Subcutaneous abdominal adipose tissue (tissue), 5 donors: Measurements from ENCODE around the gene TMEM132A.

Experiments
- H3K27ac ChIP-seq: one replicate; pipeline ENCODE4 v1.7.0; 2013; ENCODE audit warnings: low read depth, mild to moderate bottlenecking, inconsistent platforms, low read length, moderate library complexity
- H3K27me3 ChIP-seq, 5 donors: one replicate each; pipeline ENCODE4 v1.7.0; 2013; ENCODE audit warnings: low read length in 5 of 5, inconsistent platforms in 1 of 5; ENCODE audit not compliant: control insufficient read depth in 5 of 5, insufficient read depth in 4 of 5
- H3K36me3 ChIP-seq, 5 donors: one replicate each; pipeline ENCODE4 v1.7.0; 2013; ENCODE audit warnings: low read length in 5 of 5; ENCODE audit not compliant: control insufficient read depth in 5 of 5, insufficient read depth in 5 of 5
- H3K4me1 ChIP-seq, 5 donors: one replicate each; pipeline ENCODE4 v1.7.0; 2013; ENCODE audit warnings: low read length in 5 of 5, mild to moderate bottlenecking in 3 of 5, moderate library complexity in 1 of 5; ENCODE audit not compliant: control insufficient read depth in 5 of 5, insufficient read depth in 5 of 5
- H3K4me3 ChIP-seq, 5 donors: one replicate each; pipeline ENCODE4 v1.7.0; 2013; ENCODE audit warnings: low read length in 5 of 5, low read depth in 1 of 5
- H3K9ac ChIP-seq, 5 donors: one replicate each; pipeline ENCODE4 v1.7.0; 2013; ENCODE audit warnings: low read length in 5 of 5, mild to moderate bottlenecking in 4 of 5, moderate library complexity in 3 of 5
- H3K9me3 ChIP-seq, 5 donors: one replicate each; pipeline ENCODE4 v1.7.0; 2013; ENCODE audit warnings: low read length in 5 of 5; ENCODE audit not compliant: control insufficient read depth in 5 of 5
- donor health status: healthy.
- donor health status: healthy.
- donor health status: healthy.
- donor health status: healthy.
- donor health status: healthy.

Gene TMEM132A

DNA sequence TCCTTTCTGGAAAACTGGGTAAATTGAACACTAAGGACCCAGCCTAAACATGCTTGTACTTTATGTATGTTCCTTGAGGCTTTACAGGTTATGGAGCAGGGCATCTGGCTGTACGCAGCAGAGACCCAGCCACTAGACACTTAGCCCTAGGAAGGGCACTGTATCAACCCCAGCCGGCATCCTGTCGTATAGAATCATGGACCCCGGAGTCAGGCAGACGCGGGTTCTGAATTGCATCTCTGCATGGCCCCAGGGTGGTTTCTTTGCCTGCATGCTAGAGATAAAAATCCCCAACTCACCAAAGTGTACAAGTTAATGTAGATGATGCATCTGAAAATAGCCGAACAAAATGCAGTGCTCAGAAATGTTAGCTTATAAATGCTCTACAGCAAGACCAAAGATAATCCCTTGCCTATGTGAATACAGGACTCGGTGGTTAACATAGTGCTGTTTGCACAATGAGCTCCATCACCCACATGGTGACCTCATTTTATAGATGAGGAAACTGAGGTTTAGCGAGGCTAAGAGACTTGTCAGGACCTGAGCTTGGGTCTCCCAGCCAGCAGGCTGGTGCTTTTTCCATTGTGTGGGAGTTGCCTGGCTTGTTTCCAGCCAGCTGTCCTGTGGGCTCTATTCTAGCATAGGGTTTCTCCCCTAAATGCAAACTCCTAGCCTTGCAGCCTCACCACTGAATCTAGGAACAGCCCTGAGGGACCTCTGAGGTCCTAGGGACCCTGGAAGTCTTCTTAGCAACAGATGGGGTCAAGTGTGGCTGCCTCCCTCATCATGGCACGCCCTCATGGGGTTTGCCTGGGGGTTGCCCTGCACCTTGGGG lies 54.5 kb downstream of the TMEM132A start:
- Histone ChIP-seq H3K9ac (no peak overlapping the region), H3K27me3 (peaks cover 0 to 7% (median 0%) of the 10 kb centered on the region in 5 donors), H3K4me3 (no peak overlapping the region), H3K9me3 (no peaks in the 10 kb centered on the region), H3K27ac (no peak overlapping the region), H3K4me1 (no peaks in the 10 kb centered on the region), H3K36me3 (no peaks in the 10 kb centered on the region)

- peaks cover 0 to 7% (median 0%) of the 10 kb centered on the region in 5 donors for H3K27me3 ChIP-seq
- H3K9me3 ChIP-seq = no peaks in the 10 kb centered on the region
- H3K4me3 ChIP-seq = no peak overlapping the region
- H3K36me3 ChIP-seq = no peaks in the 10 kb centered on the region
- H3K9ac ChIP-seq = no peak overlapping the region
- no peak overlapping the region for H3K27ac ChIP-seq
- H3K4me1 ChIP-seq = no peaks in the 10 kb centered on the region
Measured at GRCh38 chr11:60981515-60981914, 57.3 kb downstream of the TMEM132A start.

GRCh38 chr11:60982184-60982583 lies 57.9 kb downstream of the TMEM132A start:
- Histone ChIP-seq H3K9me3 (no peaks in the 10 kb centered on the region), H3K36me3 (no peaks in the 10 kb centered on the region), H3K27ac (no peak overlapping the region)

DNA sequence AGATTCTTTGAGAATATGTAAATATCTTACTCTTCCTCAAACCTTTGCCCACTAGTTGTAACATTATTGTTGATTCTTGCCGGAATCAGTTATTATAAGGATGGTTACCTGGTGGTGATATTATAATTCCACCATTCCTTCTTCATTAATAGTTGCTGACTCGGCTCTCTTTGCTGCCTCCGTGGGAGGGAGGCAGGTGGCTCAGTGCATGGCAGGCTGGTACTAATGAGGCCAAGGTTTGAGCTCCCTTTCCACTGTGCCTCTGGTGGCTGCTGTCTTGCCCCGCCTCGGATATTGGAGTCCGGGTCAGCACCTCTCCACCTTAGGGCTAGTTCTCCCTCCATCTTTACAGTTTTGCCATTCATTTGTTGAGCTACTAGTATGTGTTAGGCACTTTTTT lies 59.9 kb downstream of the TMEM132A start:
- no peak overlapping the region for H3K9ac ChIP-seq
- H3K27me3 ChIP-seq = peaks cover 0 to 7% (median 0%) of the 10 kb centered on the region in 5 donors
- H3K27ac ChIP-seq = no peak overlapping the region
- H3K9me3 ChIP-seq = no peaks in the 10 kb centered on the region
- no peaks in the 10 kb centered on the region for H3K4me1 ChIP-seq
- H3K4me3 ChIP-seq = no peak overlapping the region
- H3K36me3 ChIP-seq = no peaks in the 10 kb centered on the region

More at GRCh38 chr11:60982184-60982583, 57.9 kb downstream of the TMEM132A start:
- H3K27me3 ChIP-seq = peaks cover 0 to 7% (median 0%) of the 10 kb centered on the region in 5 donors
- no peak overlapping the region for H3K9ac ChIP-seq
- H3K4me1 ChIP-seq = no peaks in the 10 kb centered on the region
- H3K4me3 ChIP-seq = no peak overlapping the region

DNA sequence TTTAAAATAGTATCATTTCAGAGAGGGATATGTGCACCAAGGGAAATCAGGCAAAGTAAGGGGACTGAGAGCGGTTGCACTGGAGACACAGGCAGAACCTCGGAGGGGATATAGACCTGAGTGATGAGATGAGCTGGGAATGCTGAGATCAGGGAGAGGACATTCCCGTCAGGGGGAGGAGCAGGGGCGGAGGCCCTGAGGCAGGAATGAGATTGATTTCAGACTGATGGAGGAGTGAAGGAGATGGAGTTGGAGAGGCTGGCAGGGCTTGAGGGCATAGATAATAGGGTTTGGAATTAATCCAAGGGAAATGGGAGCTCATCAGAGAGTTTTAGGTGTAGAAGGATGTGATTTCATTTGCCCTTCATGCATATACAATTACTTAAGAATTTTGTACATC lies 60.4 kb downstream of the TMEM132A start:
- no peaks in the 10 kb centered on the region for H3K9me3 ChIP-seq
- no peak overlapping the region for H3K27ac ChIP-seq
- no peaks in the 10 kb centered on the region for H3K36me3 ChIP-seq
- H3K27me3 ChIP-seq = peaks cover 0 to 7% (median 0%) of the 10 kb centered on the region in 5 donors
- no peak overlapping the region for H3K9ac ChIP-seq
- H3K4me1 ChIP-seq = no peaks in the 10 kb centered on the region
- H3K4me3 ChIP-seq = no peak overlapping the region

- Histone ChIP-seq H3K27me3 (peaks cover 0 to 7% (median 0%) of the 10 kb centered on the region in 5 donors), H3K9ac (no peak overlapping the region), H3K4me1 (no peaks in the 10 kb centered on the region), H3K36me3 (no peaks in the 10 kb centered on the region), H3K27ac (no peak overlapping the region), H3K9me3 (no peaks in the 10 kb centered on the region), H3K4me3 (no peak overlapping the region)
Measured at GRCh38 chr11:60985501-60985900, 61.2 kb downstream of the TMEM132A start.

GRCh38 chr11:60985991-60986915 lies 62.0 kb downstream of the TMEM132A start:
- no peaks in the 10 kb centered on the region for H3K4me1 ChIP-seq
- no peak overlapping the region for H3K27ac ChIP-seq

More at GRCh38 chr11:60985991-60986915, 62.0 kb downstream of the TMEM132A start:
- H3K9ac ChIP-seq = no peak overlapping the region
- no peak overlapping the region for H3K4me3 ChIP-seq
- H3K9me3 ChIP-seq = no peaks in the 10 kb centered on the region
- no peaks in the 10 kb centered on the region for H3K36me3 ChIP-seq
- peaks cover 0 to 3% (median 0%) of the 10 kb centered on the region in 5 donors for H3K27me3 ChIP-seq
